Smooth muscle cell (in vitro differentiated cells): ENCODE results near the gene JMY. TPM values are rescaled to one million over a fixed set of nuclear protein-coding genes. Genes with fewer than 3 reads are reported as not detected.

Experiments
- DNase-seq: peaks from one replicate; lab custom pipeline; 2025; ENCODE audit not compliant: unreplicated experiment; lab: John Stamatoyannopoulos, UW
- H2AFZ ChIP-seq: fragments of 200-600 bp; sonication (generic); 2 replicates; pipeline ENCODE4 v1.6.0; 2016; ENCODE audit warnings: antibody characterized with exemption, low read depth, mild to moderate bottlenecking
- H3F3A ChIP-seq: fragments of 200-600 bp; sonication (generic); 2 replicates; pipeline ENCODE4 v1.6.0; 2017; ENCODE audit warnings: antibody characterized with exemption, low read depth
- H3K27ac ChIP-seq: fragments of 200-600 bp; sonication (generic); 2 replicates; pipeline ENCODE4 v1.5.1; 2016; ENCODE audit warnings: low read depth, mild to moderate bottlenecking
- H3K27me3 ChIP-seq: fragments of 200-600 bp; sonication (generic); 2 replicates; pipeline ENCODE4 v1.6.1; 2016; ENCODE audit warnings: low read depth, mild to moderate bottlenecking
- H3K36me3 ChIP-seq: fragments of 200-600 bp; sonication (generic); 2 replicates; pipeline ENCODE4 v1.5.1; 2016; ENCODE audit warnings: low read depth
- H3K4me1 ChIP-seq: fragments of 200-600 bp; sonication (generic); 2 replicates; pipeline ENCODE4 v1.5.1; 2016; ENCODE audit warnings: low read depth
- H3K4me2 ChIP-seq: fragments of 200-600 bp; sonication (generic); 2 replicates; pipeline ENCODE4 v1.6.0; 2016; ENCODE audit warnings: mild to moderate bottlenecking
- H3K4me3 ChIP-seq: fragments of 200-600 bp; sonication (generic); 2 replicates; pipeline ENCODE4 v1.5.1; 2016; ENCODE audit warnings: mild to moderate bottlenecking
- H3K79me2 ChIP-seq: fragments of 200-600 bp; sonication (generic); 2 replicates; pipeline ENCODE4 v1.6.0; 2016; ENCODE audit warnings: low read depth, mild to moderate bottlenecking
- H3K9ac ChIP-seq: fragments of 200-600 bp; sonication (generic); 2 replicates; pipeline ENCODE4 v1.6.0; 2016; ENCODE audit warnings: low read depth
- H3K9me3 ChIP-seq: fragments of 200-600 bp; sonication (generic); replicated peaks from 2 replicates; pipeline ENCODE4 v1.5.1; 2016; ENCODE audit warnings: low read depth
- H4K20me1 ChIP-seq: fragments of 200-600 bp; sonication (generic); 2 replicates; pipeline ENCODE4 v1.6.0; 2016; ENCODE audit warnings: low read depth
- WGBS: methylation state at CpG from one replicate; pipeline ENCODE4 v1.1.7; 2016; ENCODE audit warnings: low lambda C conversion rate; 5-methylcytosine and 5-hydroxymethylcytosine counted together
- polyA plus RNA-seq: library from polyadenylated mRNA; unstranded; fragments of >200 nt; fragmentation: Nextera tagmentation; extraction: Ambion mirVana; gene quantifications from 2 replicates; pipeline ENCODE4 v1.2.1, GENCODE V29; 2016
- total RNA-seq: library from RNA; depleted of rRNA; stranded (reverse); fragments of >200 nt; gene quantifications from 2 replicates; pipeline ENCODE4 v1.2.3, GENCODE V29; 2014
- TF ChIP-seq, protein P1 (sequence below): fragments of 200-600 bp; sonication (generic); IDR thresholded peaks from 2 replicates; pipeline ENCODE4 v1.5.1; 2017; ENCODE audit warnings: borderline replicate concordance, mild to moderate bottlenecking, antibody characterized with exemption; ENCODE audit not compliant: insufficient read depth, poor library complexity, severe bottlenecking

Gene JMY
- total and polyA plus RNA-seq, 2 experiments from 2014 or later = 0.55 to 5.0 TPM

DNA sequence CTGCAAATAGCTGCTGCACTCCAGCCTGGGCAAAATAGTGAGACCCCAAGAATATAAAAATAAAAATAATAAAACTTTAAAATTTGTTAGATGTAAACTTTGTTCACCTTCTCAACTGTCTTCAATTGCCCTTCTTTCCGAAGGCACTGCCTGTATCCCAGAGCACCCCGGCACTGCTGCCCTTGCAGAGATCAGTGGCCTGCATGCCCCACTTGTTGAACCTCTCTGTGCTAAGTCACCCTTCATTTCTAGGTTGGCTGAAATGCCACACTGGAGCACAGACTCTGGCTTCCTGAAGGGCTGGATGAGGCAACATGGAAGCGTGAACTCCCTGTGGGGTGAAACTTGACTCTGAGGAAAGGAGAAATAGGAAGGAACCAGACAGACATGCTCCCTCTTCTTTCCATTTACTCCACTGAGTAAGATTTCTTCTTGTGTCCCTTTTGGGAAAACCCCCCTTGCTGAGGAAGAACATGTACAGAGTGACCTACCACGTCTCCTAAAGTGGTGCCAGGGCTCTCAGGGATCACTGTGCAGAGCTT lies 8.4 kb upstream of the JMY start:
- Histone ChIP-seq H4K20me1 (no peaks in the 10 kb centered on the region), H3K4me3 (no peak overlapping the region), H3K9me3 (no peaks in the 10 kb centered on the region), H3K4me2 (no peak overlapping the region), H3K36me3 (no peaks in the 10 kb centered on the region), H3K4me1 (no peaks in the 10 kb centered on the region), H3K27ac (no peak overlapping the region), H3K27me3 (no peaks in the 10 kb centered on the region), H2AFZ (no peak overlapping the region), H3F3A (no peaks in the 10 kb centered on the region), H3K79me2 (no peaks in the 10 kb centered on the region), H3K9ac (no peak overlapping the region)
- no peak for DNase-seq
- 87% methylated on average over 4 of the region's 4 CpGs for WGBS
- TF ChIP-seq, protein P1, sequence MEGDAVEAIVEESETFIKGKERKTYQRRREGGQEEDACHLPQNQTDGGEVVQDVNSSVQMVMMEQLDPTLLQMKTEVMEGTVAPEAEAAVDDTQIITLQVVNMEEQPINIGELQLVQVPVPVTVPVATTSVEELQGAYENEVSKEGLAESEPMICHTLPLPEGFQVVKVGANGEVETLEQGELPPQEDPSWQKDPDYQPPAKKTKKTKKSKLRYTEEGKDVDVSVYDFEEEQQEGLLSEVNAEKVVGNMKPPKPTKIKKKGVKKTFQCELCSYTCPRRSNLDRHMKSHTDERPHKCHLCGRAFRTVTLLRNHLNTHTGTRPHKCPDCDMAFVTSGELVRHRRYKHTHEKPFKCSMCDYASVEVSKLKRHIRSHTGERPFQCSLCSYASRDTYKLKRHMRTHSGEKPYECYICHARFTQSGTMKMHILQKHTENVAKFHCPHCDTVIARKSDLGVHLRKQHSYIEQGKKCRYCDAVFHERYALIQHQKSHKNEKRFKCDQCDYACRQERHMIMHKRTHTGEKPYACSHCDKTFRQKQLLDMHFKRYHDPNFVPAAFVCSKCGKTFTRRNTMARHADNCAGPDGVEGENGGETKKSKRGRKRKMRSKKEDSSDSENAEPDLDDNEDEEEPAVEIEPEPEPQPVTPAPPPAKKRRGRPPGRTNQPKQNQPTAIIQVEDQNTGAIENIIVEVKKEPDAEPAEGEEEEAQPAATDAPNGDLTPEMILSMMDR = no peak

GRCh38 chr5:79229357-79230174 lies 6.4 kb upstream of the JMY start:
- WGBS = 92% methylated on average over 10 of the region's 10 CpGs
- Histone ChIP-seq H3K9ac (no peak overlapping the region), H3K27me3 (no peaks in the 10 kb centered on the region), H4K20me1 (no peaks in the 10 kb centered on the region), H3K4me2 (no peak overlapping the region), H2AFZ (no peak overlapping the region), H3K9me3 (no peaks in the 10 kb centered on the region), H3K36me3 (no peaks in the 10 kb centered on the region), H3F3A (no peaks in the 10 kb centered on the region), H3K79me2 (no peaks in the 10 kb centered on the region), H3K4me1 (no peaks in the 10 kb centered on the region), H3K4me3 (no peak overlapping the region), H3K27ac (no peak overlapping the region)
- no peak for DNase-seq
- TF ChIP-seq, protein P1 = no peak

GRCh38 chr5:79235261-79235633 lies 684 bp upstream of the JMY start:
- Histone ChIP-seq H3K9me3 (no peaks in the 10 kb centered on the region), H3K79me2 (peaks cover 4% of the 10 kb centered on the region), H3K4me3 (peak overlapping the region; percentile 83), H3K27ac (no peak overlapping the region), H3K36me3 (no peaks in the 10 kb centered on the region), H3K4me1 (peaks cover 18% of the 10 kb centered on the region), H2AFZ (peak overlapping the region; percentile 97), H3K9ac (peak overlapping the region; percentile 70), H3F3A (no peaks in the 10 kb centered on the region), H4K20me1 (peaks cover 21% of the 10 kb centered on the region), H3K4me2 (peak overlapping the region; percentile 97), H3K27me3 (peaks cover 30% of the 10 kb centered on the region)
- DNase-seq = no peak
- TF ChIP-seq, protein P1 = no peak
- WGBS = 56% methylated on average over 2 of the region's 2 CpGs
